ENCODE results near the gene RNF144A.

The RNF144A gene

GRCh38 chr2:6977113-6977741, 60.0 kb downstream of the RNF144A start:
- DNase-seq (ENCODE audit: low spot score) = no peak
- Histone ChIP-seq H3K27me3 (ENCODE audit: insufficient read depth, poor library complexity, severe bottlenecking) (no peaks in the 10 kb centered on the region), H3K9me3 (ENCODE audit: severe bottlenecking) (peaks cover 4% of the 10 kb centered on the region), H3K4me1 (ENCODE audit: insufficient read depth, poor library complexity, severe bottlenecking) (peaks cover 31% of the 10 kb centered on the region), H3K27ac (ENCODE audit: poor library complexity, severe bottlenecking) (no peak overlapping the region), H3K4me3 (ENCODE audit: severe bottlenecking) (no peak overlapping the region), H3K36me3 (ENCODE audit: low read depth) (no peaks in the 10 kb centered on the region)
- peak; percentile 54 for ATAC-seq (ENCODE audit: low read depth)
- TF ChIP-seq CTCF (IDR thresholded peaks at IDR 0.05; ENCODE audit: poor library complexity, severe bottlenecking) = no peak

- peaks cover 4% of the 10 kb centered on the region for H3K9me3 ChIP-seq (ENCODE audit: severe bottlenecking)
- no peak overlapping the region for H3K4me3 ChIP-seq (ENCODE audit: severe bottlenecking)
- TF ChIP-seq CTCF (IDR thresholded peaks at IDR 0.05; ENCODE audit: poor library complexity, severe bottlenecking) = no peak
- no peaks in the 10 kb centered on the region for H3K27me3 ChIP-seq (ENCODE audit: insufficient read depth, poor library complexity, severe bottlenecking)
- H3K27ac ChIP-seq (ENCODE audit: poor library complexity, severe bottlenecking) = no peak overlapping the region
- ATAC-seq (ENCODE audit: low read depth) = no peak
- H3K36me3 ChIP-seq (ENCODE audit: low read depth) = no peaks in the 10 kb centered on the region
- no peak for DNase-seq (ENCODE audit: low spot score)
- peaks cover 31% of the 10 kb centered on the region for H3K4me1 ChIP-seq (ENCODE audit: insufficient read depth, poor library complexity, severe bottlenecking)
These were observed 60.6 kb downstream of the RNF144A start for GRCh38 chr2:6977786-6978185.

- no peak for ATAC-seq (ENCODE audit: low read depth)
- H3K36me3 ChIP-seq (ENCODE audit: low read depth) = no peaks in the 10 kb centered on the region
- no peak for TF ChIP-seq CTCF (IDR thresholded peaks at IDR 0.05; ENCODE audit: poor library complexity, severe bottlenecking)
- no peak for DNase-seq (ENCODE audit: low spot score)
- H3K4me1 ChIP-seq (ENCODE audit: insufficient read depth, poor library complexity, severe bottlenecking) = peaks cover 26% of the 10 kb centered on the region
- no peak overlapping the region for H3K27ac ChIP-seq (ENCODE audit: poor library complexity, severe bottlenecking)
- H3K9me3 ChIP-seq (ENCODE audit: severe bottlenecking) = peaks cover 4% of the 10 kb centered on the region
- H3K4me3 ChIP-seq (ENCODE audit: severe bottlenecking) = no peak overlapping the region
- no peaks in the 10 kb centered on the region for H3K27me3 ChIP-seq (ENCODE audit: insufficient read depth, poor library complexity, severe bottlenecking)
These were observed 61.8 kb downstream of the RNF144A start for GRCh38 chr2:6978991-6979390.

- no peak for ATAC-seq (ENCODE audit: low read depth)
- H3K9me3 ChIP-seq (ENCODE audit: severe bottlenecking) = no peaks in the 10 kb centered on the region
- no peaks in the 10 kb centered on the region for H3K27me3 ChIP-seq (ENCODE audit: insufficient read depth, poor library complexity, severe bottlenecking)
- no peak overlapping the region for H3K27ac ChIP-seq (ENCODE audit: poor library complexity, severe bottlenecking)
- no peaks in the 10 kb centered on the region for H3K36me3 ChIP-seq (ENCODE audit: low read depth)
- no peak overlapping the region for H3K4me3 ChIP-seq (ENCODE audit: severe bottlenecking)
- no peak for DNase-seq (ENCODE audit: low spot score)
- TF ChIP-seq CTCF (IDR thresholded peaks at IDR 0.05; ENCODE audit: poor library complexity, severe bottlenecking) = no peak
- peaks cover 3% of the 10 kb centered on the region for H3K4me1 ChIP-seq (ENCODE audit: insufficient read depth, poor library complexity, severe bottlenecking)
These were observed 65.2 kb downstream of the RNF144A start for GRCh38 chr2:6982449-6982848.

- ATAC-seq (ENCODE audit: low read depth) = no peak
- no peaks in the 10 kb centered on the region for H3K4me1 ChIP-seq (ENCODE audit: insufficient read depth, poor library complexity, severe bottlenecking)
- TF ChIP-seq CTCF (IDR thresholded peaks at IDR 0.05; ENCODE audit: poor library complexity, severe bottlenecking) = no peak
- no peak overlapping the region for H3K27ac ChIP-seq (ENCODE audit: poor library complexity, severe bottlenecking)
- DNase-seq (ENCODE audit: low spot score) = no peak
- no peak overlapping the region for H3K4me3 ChIP-seq (ENCODE audit: severe bottlenecking)
- H3K36me3 ChIP-seq (ENCODE audit: low read depth) = no peaks in the 10 kb centered on the region
- H3K27me3 ChIP-seq (ENCODE audit: insufficient read depth, poor library complexity, severe bottlenecking) = no peaks in the 10 kb centered on the region
- no peaks in the 10 kb centered on the region for H3K9me3 ChIP-seq (ENCODE audit: severe bottlenecking)
These were observed 65.8 kb downstream of the RNF144A start for GRCh38 chr2:6982934-6983589.
